Psoas muscle (tissue), 8 donors: ENCODE data around the gene GRHL1. TPM values are rescaled to one million over a fixed set of nuclear protein-coding genes. Genes with fewer than 3 reads are reported as not detected.
A peak's percentile ranks its signal among the peaks of the same experiment; 100 is the strongest.

ENCODE experiments used
- ATAC-seq, 4 donors: fragments of 200-7000 bp; cut with Tn5 transposase; one replicate each; pipeline ENCODE4 v1.9.1; 2020; ENCODE audit warnings: moderate library complexity in 3 of 4, mild to moderate bottlenecking in 2 of 4
- DNase-seq, 2 donors: peaks; one replicate each; pipeline ENCODE4 v3.0.0-alpha.2; 2020
- H3K27ac ChIP-seq: fragments of 200-600 bp; one replicate; pipeline ENCODE4 v1.8.0; 2022
- H3K27me3 ChIP-seq, 3 donors: fragments of 200-600 bp in 1 of 3; one replicate each; pipeline versions ENCODE4 v1.6.1 to v1.8.0; 2013 to 2022; ENCODE audit warnings: low read length in 2 of 3, mild to moderate bottlenecking in 2 of 3, moderate library complexity in 1 of 3; ENCODE audit not compliant: insufficient read depth in 3 of 3
- H3K36me3 ChIP-seq, 2 donors: fragments of 200-600 bp in 1 of 2; one replicate each; pipeline versions ENCODE4 v1.6.1 to v1.8.0; 2013 to 2022; ENCODE audit warnings: low read depth in 1 of 2, mild to moderate bottlenecking in 1 of 2, moderate library complexity in 1 of 2; ENCODE audit not compliant: insufficient read depth in 1 of 2
- H3K4me1 ChIP-seq: fragments of 200-600 bp; one replicate; pipeline ENCODE4 v1.8.0; 2022
- H3K4me3 ChIP-seq: fragments of 200-600 bp; one replicate; pipeline ENCODE4 v1.8.0; 2022; ENCODE audit warnings: mild to moderate bottlenecking
- H3K9me3 ChIP-seq: fragments of 200-600 bp; one replicate; pipeline ENCODE4 v1.8.0; 2022
- CTCF ChIP-seq: fragments of 200-600 bp; IDR thresholded peaks from one replicate; pipeline ENCODE4 v1.8.0; 2022; ENCODE audit warnings: antibody characterized with exemption
- WGBS, 3 donors: extraction: QIAGEN DNeasy Blood & Tissue Kit; methylation state at CpG; one replicate each; pipeline versions ENCODE4 v1.1.6 to v1.1.7; 2013; 5-methylcytosine and 5-hydroxymethylcytosine counted together
- intact Hi-C, 2 donors: fragments of 100-400 bp; cut with DNase I; formaldehyde crosslinking; loops; one replicate each; pipeline versions ENCODE4 v1.11.0 to v1.14.2; 2022
- polyA plus RNA-seq, 3 donors: library from polyadenylated mRNA; stranded (reverse); fragments of 200-250 nt; gene quantifications; one replicate each; pipeline ENCODE4 v1.2.3, GENCODE V29; 2013
- total RNA-seq, 4 donors: library from RNA; stranded (reverse); fragmentation: NEBNext Ultra II Directional in 2 of 4; extraction: Animal tissue kit (Norgen Biotek cat#: 25700) in 2 of 4; gene quantifications; one replicate each; pipeline versions ENCODE4 v1.2.1 to v1.2.4, GENCODE V29; 2021 to 2023
- donor health status: healthy with polysubstance abuse.
- donor health status: DM: no; HTN: no; CAD: no; lungs with moderate emphysema.
- donor health status: Bipolar disorder and iron deficiency.
- donor health status: healthy.
- donor health status: DM: yes; HTN: yes; CAD: no.
- donor health status: DM: no; HTN: no; CAD: no.
- donor health status: DM: no; HTN: no; CAD: no.
- donor health status: DM: yes; HTN: yes; CAD: no.

The GRHL1 gene
- total and polyA plus RNA-seq, 7 donors, result 0.38 to 1.2 (median 0.63) TPM

- Histone ChIP-seq H3K4me1 (peaks cover 22% of the 10 kb centered on the region), H3K27me3 (no peaks in the 10 kb centered on the region), H3K36me3 (no peaks in the 10 kb centered on the region), H3K4me3 (no peak overlapping the region), H3K9me3 (no peaks in the 10 kb centered on the region), H3K27ac (no peak overlapping the region)
- no peak for TF ChIP-seq CTCF
- 96 to 97% (median 96%) methylated on average over 17 of the region's 17 CpGs for WGBS, 3 donors
- intact Hi-C loops, result no loop called here
- no peak for ATAC-seq
- DNase-seq, result no peak
Observed at GRCh38 chr2:10005461-10006235, 54.2 kb downstream of the GRHL1 start.

GRCh38 chr2:10006236-10007161 lies 55.0 kb downstream of the GRHL1 start:
- DNase-seq (no peak), ATAC-seq (no peak)
- Histone ChIP-seq H3K4me3 (no peak overlapping the region), H3K9me3 (no peaks in the 10 kb centered on the region), H3K36me3 (no peaks in the 10 kb centered on the region), H3K4me1 (peaks cover 22% of the 10 kb centered on the region), H3K27ac (no peak overlapping the region), H3K27me3 (no peaks in the 10 kb centered on the region)
- 65 to 73% (median 65%) methylated on average over 57 to 64 of the region's 64 CpGs for WGBS, 3 donors
- intact Hi-C loops, result no loop called here
- no peak for TF ChIP-seq CTCF

- Histone ChIP-seq H3K4me1 (peaks cover 22% of the 10 kb centered on the region), H3K27ac (no peak overlapping the region), H3K9me3 (no peaks in the 10 kb centered on the region), H3K27me3 (no peaks in the 10 kb centered on the region), H3K4me3 (no peak overlapping the region), H3K36me3 (no peaks in the 10 kb centered on the region)
- 73 to 86% (median 77%) methylated on average over 9 of the region's 9 CpGs for WGBS, 3 donors
- no peak for TF ChIP-seq CTCF
- DNase-seq (no peak), ATAC-seq (no peak)
- intact Hi-C loops, result no loop called here
Observed at GRCh38 chr2:10007435-10007834, 55.9 kb downstream of the GRHL1 start.

- ATAC-seq, result peak in 1 of 4 donors; percentile 34
- peak; percentile 52 to 72 for DNase-seq
- Histone ChIP-seq H3K27ac (no peak overlapping the region), H3K4me1 (peaks cover 22% of the 10 kb centered on the region), H3K27me3 (no peaks in the 10 kb centered on the region), H3K9me3 (no peaks in the 10 kb centered on the region), H3K36me3 (no peaks in the 10 kb centered on the region), H3K4me3 (no peak overlapping the region)
- intact Hi-C loops, result no loop called here
- TF ChIP-seq CTCF, result no peak
- 29 to 53% (median 33%) methylated on average over 22 of the region's 22 CpGs for WGBS, 3 donors
Observed at GRCh38 chr2:10007921-10008808, 56.7 kb downstream of the GRHL1 start.
